Liver (tissue), 3 donors: ENCODE measurements around the gene PIK3CA.

Experiments
- EGR1 ChIP-seq, 2 donors: IDR thresholded peaks; 2 replicates each; pipeline ENCODE4 v1.6.1; 2016 to 2018; ENCODE audit warnings: antibody characterized with exemption in 2 of 2, low read depth in 2 of 2
- HNF4A ChIP-seq, 2 donors: conservative IDR thresholded peaks; 2 replicates each; pipeline ENCODE4 v1.6.1; 2016; ENCODE audit warnings: antibody characterized with exemption in 2 of 2, mild to moderate bottlenecking in 2 of 2
- JUND ChIP-seq, 2 donors: IDR thresholded peaks; 2 replicates each; pipeline ENCODE4 v1.6.1; 2016; ENCODE audit warnings: antibody characterized with exemption in 2 of 2
- RXRA ChIP-seq, 2 donors: IDR thresholded peaks; 2 replicates each; pipeline ENCODE4 v1.6.1; 2017 to 2018; ENCODE audit warnings: antibody characterized with exemption in 2 of 2, mild to moderate bottlenecking in 1 of 2
- TAF1 ChIP-seq: conservative IDR thresholded peaks from 2 replicates; pipeline ENCODE4 v1.6.1; 2016; ENCODE audit warnings: antibody characterized with exemption, mild to moderate bottlenecking
- YY1 ChIP-seq: IDR thresholded peaks from 2 replicates; pipeline ENCODE4 v1.6.1; 2016; ENCODE audit warnings: antibody characterized with exemption, mild to moderate bottlenecking
- TF ChIP-seq, protein P1 (sequence below): fragments of 150-350 bp; IDR thresholded peaks from 2 replicates; pipeline ENCODE4 v1.5.1; 2017; ENCODE audit warnings: improper control_type of control experiment, low read depth, low read length; ENCODE audit not compliant: missing input control
- TF ChIP-seq, protein P2 (sequence below): IDR thresholded peaks from 2 replicates; pipeline ENCODE4 v1.6.1; 2016; ENCODE audit warnings: antibody characterized with exemption, mild to moderate bottlenecking
- TF ChIP-seq, protein P3 (sequence below): IDR thresholded peaks from 2 replicates; pipeline ENCODE4 v1.6.1; 2016; ENCODE audit warnings: antibody characterized with exemption
- donor health status: healthy.
- donor health status: healthy.

DNA sequence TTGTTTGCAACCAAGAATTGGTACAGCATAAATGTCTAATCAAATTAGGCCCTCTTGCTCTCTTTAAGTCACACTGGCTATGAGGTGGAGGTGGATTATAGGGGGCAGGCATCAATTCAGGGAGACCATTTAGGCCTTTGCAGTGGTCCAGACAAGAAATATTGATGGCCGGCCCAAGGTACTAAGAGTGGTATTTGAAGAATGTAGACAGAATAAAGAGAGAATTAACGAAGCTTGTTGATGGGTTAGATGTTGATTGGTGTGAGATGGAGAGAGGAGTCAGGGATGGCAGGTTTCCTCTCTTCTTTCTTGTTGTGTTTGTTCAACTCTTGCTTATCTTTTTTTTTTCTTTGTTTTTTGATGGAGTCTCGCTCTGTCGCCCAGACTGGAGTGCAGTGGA is 48.5 kb downstream of the PIK3CA start:
- TF ChIP-seq JUND (IDR thresholded peaks at IDR 0.05) (no peak), HNF4A (conservative IDR thresholded peaks at IDR 0.05) (no peak), RXRA (IDR thresholded peaks at IDR 0.05) (no peak), EGR1 (IDR thresholded peaks at IDR 0.05; ENCODE audit: low read depth in 2 of 2) (no peak), TAF1 (no peak), YY1 (no peak)
- TF ChIP-seq, protein P1, sequence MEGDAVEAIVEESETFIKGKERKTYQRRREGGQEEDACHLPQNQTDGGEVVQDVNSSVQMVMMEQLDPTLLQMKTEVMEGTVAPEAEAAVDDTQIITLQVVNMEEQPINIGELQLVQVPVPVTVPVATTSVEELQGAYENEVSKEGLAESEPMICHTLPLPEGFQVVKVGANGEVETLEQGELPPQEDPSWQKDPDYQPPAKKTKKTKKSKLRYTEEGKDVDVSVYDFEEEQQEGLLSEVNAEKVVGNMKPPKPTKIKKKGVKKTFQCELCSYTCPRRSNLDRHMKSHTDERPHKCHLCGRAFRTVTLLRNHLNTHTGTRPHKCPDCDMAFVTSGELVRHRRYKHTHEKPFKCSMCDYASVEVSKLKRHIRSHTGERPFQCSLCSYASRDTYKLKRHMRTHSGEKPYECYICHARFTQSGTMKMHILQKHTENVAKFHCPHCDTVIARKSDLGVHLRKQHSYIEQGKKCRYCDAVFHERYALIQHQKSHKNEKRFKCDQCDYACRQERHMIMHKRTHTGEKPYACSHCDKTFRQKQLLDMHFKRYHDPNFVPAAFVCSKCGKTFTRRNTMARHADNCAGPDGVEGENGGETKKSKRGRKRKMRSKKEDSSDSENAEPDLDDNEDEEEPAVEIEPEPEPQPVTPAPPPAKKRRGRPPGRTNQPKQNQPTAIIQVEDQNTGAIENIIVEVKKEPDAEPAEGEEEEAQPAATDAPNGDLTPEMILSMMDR: no peak
- TF ChIP-seq, protein P2, sequence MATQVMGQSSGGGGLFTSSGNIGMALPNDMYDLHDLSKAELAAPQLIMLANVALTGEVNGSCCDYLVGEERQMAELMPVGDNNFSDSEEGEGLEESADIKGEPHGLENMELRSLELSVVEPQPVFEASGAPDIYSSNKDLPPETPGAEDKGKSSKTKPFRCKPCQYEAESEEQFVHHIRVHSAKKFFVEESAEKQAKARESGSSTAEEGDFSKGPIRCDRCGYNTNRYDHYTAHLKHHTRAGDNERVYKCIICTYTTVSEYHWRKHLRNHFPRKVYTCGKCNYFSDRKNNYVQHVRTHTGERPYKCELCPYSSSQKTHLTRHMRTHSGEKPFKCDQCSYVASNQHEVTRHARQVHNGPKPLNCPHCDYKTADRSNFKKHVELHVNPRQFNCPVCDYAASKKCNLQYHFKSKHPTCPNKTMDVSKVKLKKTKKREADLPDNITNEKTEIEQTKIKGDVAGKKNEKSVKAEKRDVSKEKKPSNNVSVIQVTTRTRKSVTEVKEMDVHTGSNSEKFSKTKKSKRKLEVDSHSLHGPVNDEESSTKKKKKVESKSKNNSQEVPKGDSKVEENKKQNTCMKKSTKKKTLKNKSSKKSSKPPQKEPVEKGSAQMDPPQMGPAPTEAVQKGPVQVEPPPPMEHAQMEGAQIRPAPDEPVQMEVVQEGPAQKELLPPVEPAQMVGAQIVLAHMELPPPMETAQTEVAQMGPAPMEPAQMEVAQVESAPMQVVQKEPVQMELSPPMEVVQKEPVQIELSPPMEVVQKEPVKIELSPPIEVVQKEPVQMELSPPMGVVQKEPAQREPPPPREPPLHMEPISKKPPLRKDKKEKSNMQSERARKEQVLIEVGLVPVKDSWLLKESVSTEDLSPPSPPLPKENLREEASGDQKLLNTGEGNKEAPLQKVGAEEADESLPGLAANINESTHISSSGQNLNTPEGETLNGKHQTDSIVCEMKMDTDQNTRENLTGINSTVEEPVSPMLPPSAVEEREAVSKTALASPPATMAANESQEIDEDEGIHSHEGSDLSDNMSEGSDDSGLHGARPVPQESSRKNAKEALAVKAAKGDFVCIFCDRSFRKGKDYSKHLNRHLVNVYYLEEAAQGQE: no peak
- TF ChIP-seq, protein P3, sequence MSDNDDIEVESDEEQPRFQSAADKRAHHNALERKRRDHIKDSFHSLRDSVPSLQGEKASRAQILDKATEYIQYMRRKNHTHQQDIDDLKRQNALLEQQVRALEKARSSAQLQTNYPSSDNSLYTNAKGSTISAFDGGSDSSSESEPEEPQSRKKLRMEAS: no peak
